ENCODE measurements around the gene FAM163B.

Gene FAM163B

DNA sequence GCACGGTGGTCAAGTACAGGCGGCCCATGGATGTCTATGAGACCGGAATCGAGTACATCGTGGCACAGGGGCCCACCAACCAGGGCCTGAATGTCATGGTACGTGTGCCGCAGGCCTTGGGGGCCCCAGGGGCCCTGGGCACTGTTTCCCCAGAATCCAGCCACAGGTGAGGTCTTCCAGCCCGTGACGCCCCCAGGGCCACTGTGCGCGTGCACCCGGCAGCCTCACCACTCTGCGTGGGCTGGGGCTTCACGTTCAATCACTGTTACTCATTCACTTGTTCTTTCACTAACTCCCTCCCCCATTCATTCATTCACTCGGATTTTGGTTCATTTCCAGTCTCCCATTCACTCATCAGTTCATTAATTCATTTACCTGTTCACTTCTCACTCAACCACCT, 62.1 kb downstream of the FAM163B start:
- no peak for DNase-seq (ENCODE audit: low read depth, low spot score)

DNA sequence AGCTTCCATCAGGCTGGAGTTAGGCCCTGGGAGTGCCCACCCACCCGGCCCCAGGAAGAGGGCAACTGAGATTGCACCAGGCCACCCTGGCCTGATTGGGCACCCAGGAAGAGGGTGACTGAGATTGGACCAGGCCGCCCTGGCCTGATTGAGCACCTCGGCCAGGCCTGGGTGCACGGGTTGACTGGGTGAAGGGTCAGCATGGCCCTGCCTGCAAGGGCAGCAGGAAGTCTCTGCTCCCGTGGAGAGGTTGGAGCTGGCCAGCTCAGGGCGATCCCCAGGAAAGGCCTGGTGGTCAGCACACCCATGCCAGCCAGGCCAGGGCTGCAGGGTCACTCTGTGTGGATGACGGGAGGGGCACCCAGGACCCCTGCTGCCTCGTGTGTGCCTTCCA, 62.9 kb downstream of the FAM163B start:
- no peak for DNase-seq (ENCODE audit: low read depth, low spot score)

DNA sequence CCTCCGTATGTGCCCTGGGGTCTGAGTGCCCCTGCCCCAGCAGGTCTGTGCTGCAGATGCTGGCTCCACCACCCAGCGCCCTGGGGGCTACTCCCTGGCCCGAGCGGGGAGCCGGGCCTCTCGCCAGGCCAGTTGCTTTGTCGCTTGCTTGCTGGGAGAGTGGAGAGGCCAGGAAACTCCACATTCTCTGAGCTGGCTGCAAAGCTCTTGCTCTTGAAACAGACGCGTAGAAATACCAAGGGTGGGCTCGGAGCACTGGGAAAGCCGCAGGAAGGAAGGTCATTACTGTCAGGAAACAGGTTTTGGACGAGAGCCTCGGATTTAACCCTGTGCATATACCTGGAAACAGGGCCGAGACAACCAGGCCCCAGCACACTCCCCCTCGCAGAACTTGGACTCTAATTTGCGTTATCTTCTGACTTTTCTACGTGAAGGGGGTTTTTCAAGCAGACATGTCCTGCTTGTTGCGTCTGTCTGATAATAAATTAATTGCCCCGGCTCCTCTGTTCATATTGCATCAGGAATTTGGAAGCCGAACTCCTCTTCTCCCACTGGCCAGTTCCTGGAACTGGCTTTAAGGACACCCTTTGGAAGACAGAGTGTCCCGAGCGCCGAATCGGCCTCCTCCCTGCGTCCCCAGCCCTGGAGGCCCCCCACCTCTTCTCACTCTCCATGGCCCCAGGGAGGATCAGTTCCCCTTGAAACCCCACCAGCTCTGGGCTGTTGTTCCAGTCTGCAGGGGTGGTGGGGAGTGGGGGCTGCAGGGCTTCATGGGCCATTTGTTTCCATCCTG, 63.5 kb downstream of the FAM163B start:
- no peak for DNase-seq (ENCODE audit: low read depth, low spot score)

DNA sequence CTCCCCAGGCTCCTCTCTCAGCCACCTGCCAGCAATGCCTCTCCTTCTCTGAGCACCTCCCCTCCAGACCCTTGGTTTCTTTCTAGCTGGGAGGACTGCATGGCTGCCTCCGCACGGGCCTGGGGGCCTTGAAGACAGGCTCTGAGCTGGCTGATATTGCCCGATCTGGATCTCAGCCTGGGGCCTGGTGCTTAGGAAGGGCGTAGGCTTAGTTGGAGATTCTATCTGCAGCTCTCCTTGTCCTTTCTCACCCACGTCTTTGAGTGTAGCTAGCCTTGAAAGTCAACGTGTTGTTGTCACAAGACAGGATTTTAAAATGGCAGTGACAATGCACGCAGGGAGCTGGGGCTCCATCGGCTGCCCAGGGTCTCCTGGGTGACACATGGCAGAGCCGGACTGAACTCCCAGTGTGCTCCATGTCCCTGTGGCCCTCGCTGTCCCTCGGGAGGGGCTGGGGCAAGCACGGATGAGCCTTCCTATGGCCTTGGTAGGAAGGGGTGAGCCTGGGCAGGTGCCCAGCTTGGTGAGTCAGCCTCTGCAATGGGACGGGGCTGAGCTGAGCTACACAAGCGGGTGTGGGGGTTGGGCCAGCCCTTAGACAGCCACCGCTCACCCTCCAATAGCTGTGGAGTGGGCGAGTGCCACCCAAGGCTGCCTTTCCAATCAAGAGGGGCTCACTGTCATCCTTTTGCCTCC, 65.3 kb downstream of the FAM163B start:
- no peak for DNase-seq (ENCODE audit: low read depth, low spot score)

DNA sequence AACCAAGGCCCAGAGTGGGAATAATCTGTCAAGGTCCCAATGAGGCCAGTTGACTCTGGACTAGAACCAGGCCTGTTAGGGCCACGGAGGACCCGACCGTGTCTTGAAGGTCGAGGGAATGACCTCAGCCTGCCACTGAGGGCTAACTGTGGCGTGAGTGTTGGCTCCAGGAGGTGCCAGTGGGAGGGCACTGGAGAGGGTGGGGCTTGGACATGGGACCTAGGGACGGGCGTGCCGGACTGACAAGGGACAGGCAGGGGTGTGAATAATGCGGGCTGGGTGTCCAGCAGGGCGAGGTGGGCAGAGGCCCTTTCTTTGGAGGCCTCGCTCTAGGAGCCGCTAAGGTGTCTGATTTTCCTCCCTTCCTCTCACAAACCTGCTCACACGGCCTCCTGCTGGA, 67.2 kb downstream of the FAM163B start:
- DNase-seq (ENCODE audit: low read depth, low spot score), result no peak

DNA sequence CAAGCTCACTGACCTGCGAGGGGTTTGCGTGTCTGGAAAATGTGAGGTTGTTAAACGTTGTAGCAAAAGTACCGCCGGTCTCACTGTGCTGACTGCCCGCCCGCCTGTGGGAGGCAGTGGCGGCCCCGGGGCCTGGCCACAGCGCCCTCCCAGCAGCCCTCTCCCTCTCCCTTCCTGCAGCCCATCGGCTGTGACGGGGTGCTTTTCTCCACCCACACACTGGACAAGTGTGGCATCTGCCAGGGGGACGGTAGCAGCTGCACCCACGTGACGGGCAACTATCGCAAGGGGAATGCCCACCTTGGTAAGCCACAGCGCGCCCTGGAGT, 68.5 kb downstream of the FAM163B start:
- no peak for DNase-seq (ENCODE audit: low read depth, low spot score)

DNA sequence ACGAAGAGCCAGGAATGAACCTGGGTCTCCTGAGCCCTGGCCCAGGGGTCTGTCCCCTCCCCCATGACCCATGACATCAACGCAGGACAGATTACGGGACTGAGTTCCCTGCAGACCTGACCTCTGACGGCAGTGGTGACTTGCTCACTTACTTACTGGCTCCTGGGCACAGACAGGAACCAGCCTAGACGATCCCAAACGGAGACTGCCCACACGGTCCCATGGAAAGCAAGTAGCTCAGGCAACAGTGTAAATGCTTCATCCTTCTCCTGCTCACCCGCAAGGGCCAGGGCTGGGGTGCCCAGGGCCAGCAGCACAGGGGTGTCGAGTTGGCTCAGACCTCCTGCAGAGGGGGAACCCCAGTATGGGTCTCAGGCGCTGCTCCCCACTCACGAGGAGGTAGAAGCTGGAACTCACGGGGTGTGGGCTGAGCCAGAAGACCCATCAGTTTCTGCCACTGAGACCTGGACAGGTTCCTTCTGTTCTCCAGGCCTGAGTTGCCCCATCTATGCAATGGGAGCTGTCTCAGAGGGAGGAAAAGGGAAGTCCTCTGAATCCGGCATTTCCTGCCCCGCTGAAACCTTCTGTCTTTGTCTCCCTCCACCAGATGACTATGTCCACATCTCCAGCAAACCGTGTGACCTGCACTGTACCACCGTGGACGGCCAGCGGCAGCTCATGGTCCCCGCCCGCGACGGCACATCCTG, 69.0 kb downstream of the FAM163B start:
- DNase-seq (ENCODE audit: low read depth, low spot score), result no peak

DNA sequence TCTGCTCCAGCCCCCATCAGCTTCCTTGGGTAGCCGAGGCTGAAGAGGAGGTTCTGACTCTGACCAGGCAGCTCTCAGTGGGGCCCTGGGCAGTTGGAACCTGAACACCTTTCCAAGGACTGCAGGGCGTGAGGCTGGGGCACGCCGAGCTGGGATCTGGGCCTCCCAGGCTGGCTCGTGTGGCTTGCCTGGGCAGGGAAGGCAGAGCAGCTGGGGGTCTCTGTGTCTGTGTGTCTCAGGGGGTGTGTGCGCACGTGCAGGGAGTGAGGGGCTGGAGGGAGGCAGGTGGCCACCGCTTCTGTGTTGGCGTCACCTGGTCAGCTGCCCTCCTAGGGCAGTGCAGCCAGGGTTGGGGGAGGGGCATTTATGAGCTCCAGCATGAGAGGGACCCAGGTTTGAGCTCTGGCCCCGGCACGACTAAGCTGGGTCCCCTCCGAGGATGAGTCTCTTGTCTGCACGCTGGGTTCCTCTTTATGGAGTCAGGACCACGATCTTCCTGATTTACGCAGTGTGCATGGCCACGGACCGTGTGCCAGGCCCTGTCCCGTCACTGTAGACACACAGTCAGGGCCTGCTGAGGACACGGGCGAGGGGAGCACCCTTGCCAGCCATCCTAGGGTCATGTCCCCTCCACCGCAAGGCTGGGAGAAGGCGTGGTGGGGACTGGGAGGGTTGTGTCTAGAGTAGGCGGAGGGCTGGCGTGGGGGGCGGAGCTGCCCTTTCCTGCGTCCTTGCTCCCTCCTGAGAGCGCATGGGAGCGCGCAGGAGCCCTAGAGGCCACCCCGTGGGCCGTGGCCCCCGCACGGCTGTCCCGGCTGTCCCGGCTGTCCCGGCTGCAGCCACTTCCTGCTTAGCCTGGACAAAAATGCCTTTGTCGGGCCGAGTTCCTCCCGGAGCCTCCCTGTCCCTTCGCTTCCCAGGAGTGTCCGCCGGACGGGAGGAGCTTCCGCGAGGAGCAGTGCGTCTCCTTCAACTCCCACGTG, 70.0 kb downstream of the FAM163B start:
- no peak for DNase-seq (ENCODE audit: low read depth, low spot score)

DNA sequence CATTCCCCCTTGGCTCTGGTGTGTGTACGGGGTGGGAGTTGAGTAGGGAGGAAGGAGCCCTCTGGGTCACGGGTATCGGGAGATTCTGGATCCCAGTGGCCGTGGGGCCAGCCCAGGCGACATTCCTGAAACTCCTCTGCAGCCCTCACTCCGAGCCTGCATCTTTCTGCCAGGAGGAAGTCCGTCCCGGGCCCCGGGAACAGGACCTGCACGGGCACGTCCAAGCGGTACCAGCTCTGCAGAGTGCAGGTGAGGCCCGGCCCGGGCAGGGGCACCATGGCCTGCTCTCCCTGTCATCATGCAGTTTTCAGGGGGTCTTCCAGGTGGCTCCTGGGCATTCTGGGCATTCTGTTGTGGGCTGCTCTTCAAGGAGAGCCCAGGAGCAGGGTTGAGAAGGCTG, 71.0 kb downstream of the FAM163B start:
- DNase-seq (ENCODE audit: low read depth, low spot score), result no peak

DNA sequence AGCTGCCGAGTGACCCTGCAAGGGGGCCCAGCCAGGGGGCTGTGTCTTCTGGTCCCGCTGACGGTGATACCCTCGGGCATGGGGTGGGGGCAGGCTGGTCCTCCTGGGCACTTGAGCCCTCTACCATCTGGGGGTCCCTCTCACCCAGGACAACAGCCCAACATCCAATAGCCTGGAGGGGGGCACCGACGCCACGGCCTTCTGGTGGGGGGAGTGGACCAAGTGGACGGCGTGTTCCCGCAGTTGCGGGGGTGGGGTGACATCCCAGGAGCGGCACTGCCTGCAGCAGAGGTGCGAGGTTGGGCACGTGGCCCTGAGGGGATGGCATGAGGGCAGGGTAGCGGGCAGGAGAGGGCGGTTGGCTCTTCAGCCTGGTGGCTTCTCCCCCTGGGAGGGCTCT, 71.9 kb downstream of the FAM163B start:
- DNase-seq (ENCODE audit: low read depth, low spot score), result no peak

DNA sequence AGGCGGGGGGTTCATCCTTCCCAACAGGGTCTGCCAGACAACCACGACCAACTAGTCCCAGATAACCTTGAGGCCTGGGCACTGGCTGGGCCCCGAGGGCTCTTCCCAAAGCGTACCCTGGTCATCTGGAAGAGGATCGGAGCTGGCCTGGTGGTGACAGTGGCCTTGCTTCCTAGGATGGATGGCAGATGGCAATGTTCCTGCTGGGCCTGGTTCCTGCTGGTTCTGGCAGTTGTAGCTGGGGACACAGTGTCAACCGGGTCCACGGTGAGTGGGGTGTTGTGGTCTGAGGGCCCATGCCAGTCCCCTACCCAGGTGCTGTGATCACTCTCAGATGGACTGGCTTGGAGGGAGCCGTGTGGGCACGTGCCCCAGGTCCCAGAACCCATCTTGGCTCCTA, 72.7 kb downstream of the FAM163B start:
- DNase-seq (ENCODE audit: low read depth, low spot score), result no peak

DNA sequence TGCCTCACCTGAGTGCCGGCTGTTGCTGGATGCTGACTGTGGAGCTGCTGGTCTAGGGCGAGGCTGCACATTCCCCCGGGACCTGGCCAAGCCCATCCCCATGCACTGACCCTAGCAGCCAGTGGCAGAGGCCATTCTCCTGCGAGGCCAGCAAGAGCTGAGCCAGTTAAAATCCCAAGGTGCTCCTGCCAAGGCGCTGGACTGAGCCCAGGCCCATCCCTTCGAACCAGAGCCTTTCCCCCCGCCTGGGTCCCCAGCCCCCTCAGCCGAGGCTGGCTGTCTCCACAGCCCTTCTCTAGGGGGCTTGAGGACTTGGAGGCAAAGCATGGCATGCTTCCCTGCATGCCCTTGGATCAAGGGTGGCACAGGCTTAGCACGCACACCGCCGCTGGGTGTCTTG, 73.1 kb downstream of the FAM163B start:
- no peak for DNase-seq (ENCODE audit: low read depth, low spot score)

DNA sequence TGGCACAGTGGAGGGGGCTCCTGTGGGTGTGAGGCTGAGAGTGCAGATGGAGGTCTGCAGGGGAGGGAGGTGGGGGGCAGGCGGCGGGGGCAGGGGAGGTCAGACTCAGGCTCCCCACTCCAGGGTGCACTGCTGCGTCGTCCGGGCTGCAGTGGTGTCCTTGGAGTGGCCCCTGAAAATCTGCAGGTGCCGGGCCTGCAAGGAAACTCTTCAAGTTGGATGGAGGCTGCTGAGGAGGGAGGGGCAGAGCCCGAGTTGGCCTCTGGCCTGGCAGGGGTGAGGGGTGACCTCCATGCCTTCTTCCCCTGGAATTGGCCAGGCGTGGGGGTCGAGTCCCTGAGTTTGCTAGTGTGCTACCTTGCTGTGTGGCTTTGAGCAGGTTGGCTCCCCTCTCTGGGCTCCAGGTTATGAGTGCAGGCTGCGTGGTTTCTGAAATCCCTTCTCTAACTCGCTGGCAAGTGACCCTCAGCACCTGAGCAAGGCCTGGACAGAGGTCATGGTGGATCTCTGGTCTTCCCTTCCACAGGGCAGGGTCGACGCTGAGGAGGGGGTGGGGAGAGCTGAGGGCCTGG, 73.8 kb downstream of the FAM163B start:
- no peak for DNase-seq (ENCODE audit: low read depth, low spot score)

DNA sequence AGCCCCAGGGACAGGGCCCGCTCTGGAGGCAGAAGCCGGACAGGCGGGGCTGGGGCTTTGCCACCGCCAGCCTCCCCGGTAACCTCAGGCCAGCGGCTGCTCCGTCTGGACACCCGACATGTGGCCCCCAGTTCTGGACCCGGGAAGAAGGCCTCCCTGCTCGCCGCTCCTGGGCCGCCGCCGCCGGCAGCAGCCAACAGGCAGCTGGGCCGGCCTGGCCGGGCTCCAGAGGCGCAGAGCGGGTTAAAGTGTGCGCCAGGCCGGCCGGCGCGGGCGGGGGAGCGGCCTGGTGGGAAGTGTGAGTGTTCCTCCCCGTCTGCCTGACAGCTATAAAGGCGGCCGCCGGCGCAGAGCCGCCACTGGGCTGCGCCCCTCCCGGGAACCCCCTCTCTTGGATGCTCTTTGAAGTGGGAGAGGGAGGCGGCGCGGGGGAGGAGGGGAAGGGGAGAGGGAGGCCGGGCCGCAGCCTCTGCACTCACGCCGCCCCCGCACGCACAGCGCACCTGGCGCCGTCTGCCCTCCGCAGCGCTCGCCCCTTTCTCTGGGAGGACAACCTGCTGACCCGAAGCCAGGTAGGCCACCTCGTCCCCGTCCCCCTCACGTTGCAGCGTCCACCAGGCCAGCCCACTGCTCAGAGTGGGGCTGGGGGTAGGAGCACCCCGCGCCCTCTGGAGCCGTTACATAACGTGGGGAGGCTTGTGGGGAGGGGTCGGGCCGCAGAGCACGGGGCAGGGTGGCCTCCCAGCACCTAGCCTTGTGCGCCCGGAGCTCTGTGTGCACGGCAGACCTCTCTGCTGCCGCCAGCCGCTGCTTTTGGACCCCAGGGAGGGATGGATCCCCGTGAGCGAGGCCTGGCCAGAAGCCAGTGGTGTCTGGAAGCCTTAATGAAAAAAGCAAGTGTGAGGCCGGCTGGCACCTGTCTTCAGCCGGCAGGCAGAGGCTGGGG, 74.6 kb downstream of the FAM163B start, which contains the start of gene ADAMTSL2:
Gene ADAMTSL2, plus strand, starts transcription at position 359 of the 946 bp plus-strand sequence. CDS start 2,009 bp downstream, outside the sequence.
- peak; percentile 19 for DNase-seq (ENCODE audit: low read depth, low spot score)

DNA sequence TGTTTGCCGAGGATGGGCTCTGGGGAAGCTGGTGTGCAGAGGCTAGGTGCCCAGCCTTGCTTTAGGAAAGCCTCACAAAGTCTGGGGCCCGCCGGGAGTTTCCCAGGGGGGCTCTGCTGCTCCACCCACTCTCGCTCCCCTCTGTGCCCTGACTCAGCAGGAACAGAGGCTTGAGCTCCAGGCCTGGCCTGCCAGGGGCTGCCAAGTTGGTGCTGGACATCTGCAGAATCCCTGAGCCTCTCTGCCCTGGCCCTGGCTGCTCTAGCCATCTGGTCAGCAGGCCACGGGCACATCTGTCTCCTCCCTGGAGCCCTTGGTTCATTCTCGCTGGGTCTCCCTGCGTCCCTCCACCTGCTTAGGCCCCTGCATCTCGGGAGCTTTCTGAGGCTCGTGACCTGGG, 75.3 kb downstream of the FAM163B start:
- no peak for DNase-seq (ENCODE audit: low read depth, low spot score)

DNA sequence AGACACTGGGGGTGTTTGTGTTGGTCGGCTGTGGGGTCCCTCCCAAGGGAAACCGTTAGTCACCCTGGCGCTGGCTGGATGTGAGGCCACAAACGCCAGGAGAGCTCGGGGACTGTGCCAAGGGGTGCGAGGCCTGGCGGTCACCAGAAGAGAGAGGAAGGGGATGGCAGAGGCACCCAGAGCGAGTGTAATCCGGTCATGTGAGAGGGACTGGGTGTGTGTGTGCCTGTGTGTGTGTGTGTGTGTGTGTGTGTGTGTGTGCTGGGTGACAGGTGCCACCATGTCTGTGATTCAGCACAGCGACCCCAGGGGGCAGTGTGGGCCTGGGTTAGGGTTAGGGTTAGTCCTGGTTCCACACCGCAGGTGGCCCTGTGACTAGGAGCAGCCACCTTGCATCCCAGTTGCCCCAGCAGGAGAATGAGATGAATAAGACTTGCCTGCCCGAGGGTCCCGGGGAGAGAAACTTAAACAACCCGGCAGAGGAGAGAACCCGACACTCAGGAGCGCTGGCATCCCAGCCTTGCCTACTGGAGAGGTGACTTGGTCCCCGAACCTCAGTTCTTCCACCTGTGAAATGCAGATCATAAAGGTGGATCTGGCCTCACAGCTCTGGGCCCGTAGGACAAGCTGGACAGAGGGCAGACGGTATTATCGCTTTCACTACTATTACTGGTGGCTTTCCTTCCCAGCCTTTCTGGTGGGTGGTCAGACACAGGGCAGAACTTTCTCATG, 76.1 kb downstream of the FAM163B start:
- DNase-seq (ENCODE audit: low read depth, low spot score), result peak; percentile 48

DNA sequence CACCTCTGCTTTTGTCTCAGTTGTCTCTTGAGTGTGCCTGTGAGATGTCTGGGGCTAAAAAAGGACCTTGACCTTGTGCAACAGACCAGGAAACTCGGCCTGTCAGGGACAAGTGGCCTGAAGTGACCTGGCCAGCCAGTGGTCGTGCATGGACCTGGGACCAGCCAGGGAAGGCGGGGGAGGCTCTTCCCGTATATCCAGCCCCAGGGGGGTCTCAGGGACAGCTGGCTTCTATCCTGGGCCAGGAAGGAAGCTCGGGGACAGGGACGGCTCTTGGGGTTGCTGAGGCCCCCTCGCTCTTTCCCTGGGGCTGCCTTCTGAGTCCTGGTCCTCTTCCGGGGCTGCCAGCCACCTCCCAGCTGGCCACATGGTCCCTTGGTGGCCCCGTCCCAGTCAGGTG, 77.9 kb downstream of the FAM163B start:
- no peak for DNase-seq (ENCODE audit: low read depth, low spot score)

DNA sequence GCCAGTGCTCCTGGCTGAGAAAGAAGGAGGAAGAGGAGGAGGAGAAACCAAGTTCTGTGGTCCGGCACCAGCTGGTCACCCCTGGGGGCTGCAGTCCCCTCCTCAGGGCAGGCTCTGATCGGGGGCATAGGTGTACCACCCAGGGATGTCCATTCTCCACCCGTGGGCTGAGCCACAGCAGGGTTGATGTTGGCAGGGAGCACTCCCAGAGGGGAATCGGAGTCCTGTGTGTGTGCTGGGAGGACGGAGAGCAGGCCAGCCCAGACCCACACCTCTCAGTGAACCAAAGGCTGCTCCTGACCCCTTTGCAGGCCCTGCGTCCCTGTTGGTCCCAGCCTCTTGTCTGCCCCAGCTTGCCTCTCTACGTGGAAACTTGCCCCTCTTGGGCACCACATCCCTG, 79.3 kb downstream of the FAM163B start:
- no peak for DNase-seq (ENCODE audit: low read depth, low spot score)

DNA sequence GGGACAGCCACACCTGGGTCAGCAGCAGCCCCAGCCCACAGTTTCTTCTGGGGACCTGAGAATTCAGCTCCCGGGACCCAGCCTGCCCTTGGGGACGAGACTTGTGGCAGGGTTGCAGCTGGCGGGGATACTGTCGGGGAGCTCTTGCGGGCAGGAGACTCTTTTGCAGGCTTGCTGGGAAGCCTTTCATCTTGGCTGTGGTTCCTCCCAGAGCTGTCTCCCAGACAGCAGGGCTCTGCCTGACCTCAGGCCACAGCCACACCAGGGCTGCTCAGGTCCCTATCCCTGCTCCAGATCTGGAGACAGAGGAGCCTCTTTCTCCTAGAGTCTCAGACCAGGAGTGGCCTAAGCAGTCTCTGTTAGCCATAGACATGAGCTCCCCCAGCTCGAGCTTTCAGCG, 79.7 kb downstream of the FAM163B start:
- no peak for DNase-seq (ENCODE audit: low read depth, low spot score)

Measured in activated naive CD8-positive, alpha-beta T cell treated with anti-CD3 and anti-CD28 coated beads, Interleukin-2, amount 50 U/mL, for 16 hours (primary cell).